Rectal smooth muscle tissue (tissue), 1 donor: Measurements from ENCODE around the gene NOL12.
A peak's percentile ranks its signal among the peaks of the same experiment; 100 is the strongest.

Experiments
- H3K27ac ChIP-seq: one replicate; pipeline ENCODE4 v1.7.0; 2013; ENCODE audit warnings: low read depth, low read length, inconsistent platforms
- H3K27me3 ChIP-seq: one replicate; pipeline ENCODE4 v1.7.0; 2013; ENCODE audit warnings: low read length; ENCODE audit not compliant: control insufficient read depth, insufficient read depth
- H3K36me3 ChIP-seq: one replicate; pipeline ENCODE4 v1.7.0; 2013; ENCODE audit warnings: low read length; ENCODE audit not compliant: control insufficient read depth, insufficient read depth
- H3K4me1 ChIP-seq: one replicate; pipeline ENCODE4 v1.7.0; 2013; ENCODE audit warnings: low read length; ENCODE audit not compliant: control insufficient read depth, insufficient read depth
- H3K4me3 ChIP-seq: one replicate; pipeline ENCODE4 v1.7.0; 2013; ENCODE audit warnings: low read length
- H3K9ac ChIP-seq: one replicate; pipeline ENCODE4 v1.7.0; 2013; ENCODE audit warnings: low read length

Gene NOL12, protein sequence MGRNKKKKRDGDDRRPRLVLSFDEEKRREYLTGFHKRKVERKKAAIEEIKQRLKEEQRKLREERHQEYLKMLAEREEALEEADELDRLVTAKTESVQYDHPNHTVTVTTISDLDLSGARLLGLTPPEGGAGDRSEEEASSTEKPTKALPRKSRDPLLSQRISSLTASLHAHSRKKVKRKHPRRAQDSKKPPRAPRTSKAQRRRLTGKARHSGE

DNA sequence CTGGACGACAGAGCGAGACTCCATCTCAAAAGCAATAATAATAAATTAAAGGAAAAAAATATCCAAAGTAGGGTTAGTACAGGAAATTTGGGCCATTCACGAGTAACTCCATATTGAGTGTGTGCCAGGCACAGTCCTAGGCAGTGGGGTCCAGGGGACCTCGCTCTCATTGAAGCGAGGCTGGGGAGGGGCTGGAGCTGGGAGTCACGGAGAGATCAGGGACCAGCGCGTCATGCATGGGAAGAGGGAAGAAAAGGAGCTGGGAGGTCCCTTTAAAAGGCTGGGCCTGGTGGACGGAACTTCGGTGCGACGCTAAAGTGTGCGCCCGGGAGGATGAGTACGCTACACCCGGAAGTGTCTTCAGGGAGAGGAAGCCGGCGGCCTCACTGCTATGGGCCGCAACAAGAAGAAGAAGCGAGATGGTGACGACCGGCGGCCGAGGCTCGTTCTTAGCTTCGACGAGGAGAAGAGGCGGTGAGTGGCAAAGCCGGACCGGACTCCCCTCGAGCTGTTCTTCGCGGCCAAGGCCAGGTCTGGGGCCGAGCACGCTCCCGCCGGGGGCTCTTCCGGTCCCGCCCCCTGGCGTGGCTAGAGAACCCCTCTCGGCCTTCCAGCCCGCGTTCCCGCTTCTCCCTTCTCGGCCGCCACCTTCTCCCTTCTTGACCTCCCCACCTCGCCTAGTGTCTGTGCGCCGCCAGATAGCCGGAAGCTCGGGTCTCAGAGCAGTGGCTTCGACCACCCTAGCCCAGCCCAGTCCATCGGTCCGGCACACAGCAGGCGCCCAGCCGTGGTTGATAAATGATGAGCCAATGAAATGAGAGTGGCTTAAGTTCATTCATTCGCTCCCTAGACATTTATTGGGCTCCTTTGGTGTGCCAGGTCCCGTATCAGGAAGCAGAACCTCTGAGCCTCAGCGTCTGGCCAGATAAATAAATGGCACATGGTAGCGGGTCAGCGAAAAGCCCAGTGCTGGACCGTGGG is at the start of gene NOL12:
NOL12 (plus strand) TSS at position 342 of the 981 bp plus-strand sequence; CDS start at position 392, 50 bp downstream.
- Histone ChIP-seq H3K4me1 (no peaks in the 10 kb centered on the region), H3K27ac (peak within 1 kb of the TSS; percentile 92), H3K27me3 (no peaks in the 10 kb centered on the region), H3K4me3 (peak within 1 kb of the TSS; percentile 84), H3K36me3 (peaks cover 17% of the 10 kb centered on the region), H3K9ac (peak within 1 kb of the TSS; percentile 59)

DNA sequence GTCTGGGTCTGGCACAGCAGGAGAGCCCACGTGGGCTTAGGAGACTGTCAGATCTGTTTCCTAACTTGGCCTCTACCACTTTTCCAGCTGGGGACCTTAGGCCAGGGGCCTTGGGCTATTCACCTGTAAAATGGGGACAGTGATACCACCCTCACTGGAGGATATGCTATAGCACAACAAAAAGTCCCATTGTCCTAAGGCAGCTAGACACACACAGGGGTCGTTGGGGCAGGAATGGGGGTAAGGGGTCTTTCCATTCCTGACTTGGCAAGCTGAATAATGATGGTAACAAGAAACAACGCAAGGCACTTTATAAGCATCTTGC is 49.2 kb upstream of the NOL12 start:
- no peak overlapping the region for H3K9ac ChIP-seq
- H3K27ac ChIP-seq: no peak overlapping the region
- no peak overlapping the region for H3K4me3 ChIP-seq
- H3K36me3 ChIP-seq: peaks cover 2% of the 10 kb centered on the region
- H3K4me1 ChIP-seq: peaks cover 18% of the 10 kb centered on the region
- H3K27me3 ChIP-seq: no peaks in the 10 kb centered on the region

DNA sequence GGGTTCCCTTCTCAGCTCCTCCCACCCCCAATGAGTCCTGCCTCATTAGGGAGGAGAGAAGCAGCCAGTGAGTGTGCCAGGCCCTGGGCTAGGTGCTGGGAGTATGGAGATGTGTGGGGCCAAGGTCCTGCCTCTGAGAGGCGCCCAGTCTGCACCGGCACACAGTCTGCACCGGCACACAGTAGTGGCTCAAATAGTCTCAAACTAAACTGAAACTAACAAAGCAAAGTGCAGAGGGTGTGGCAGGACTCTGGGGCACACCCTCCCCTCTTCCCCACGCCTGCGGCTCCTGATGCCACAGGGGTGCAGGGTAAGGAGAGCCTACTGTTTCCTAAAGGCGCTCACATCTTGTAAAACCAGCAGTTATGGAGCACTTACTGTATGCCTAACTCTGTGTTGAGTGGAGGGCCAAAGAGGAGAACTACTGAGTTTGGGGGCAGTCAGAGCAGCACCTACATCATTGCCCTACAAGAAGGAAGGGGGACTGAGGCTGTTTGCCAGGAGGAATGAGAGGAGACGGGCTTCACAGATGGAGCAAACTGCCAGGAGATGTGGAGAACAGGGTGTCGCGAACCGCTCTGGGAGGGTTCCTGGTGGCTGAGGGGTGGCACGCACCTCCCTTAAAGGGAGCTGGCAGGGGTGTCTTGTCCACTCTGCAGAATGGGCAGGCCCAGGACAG is 47.6 kb upstream of the NOL12 start:
- Histone ChIP-seq H3K4me3 (peak overlapping the region; percentile 81), H3K27ac (no peak overlapping the region), H3K9ac (no peak overlapping the region), H3K4me1 (peaks cover 14% of the 10 kb centered on the region), H3K27me3 (no peaks in the 10 kb centered on the region), H3K36me3 (no peaks in the 10 kb centered on the region)

DNA sequence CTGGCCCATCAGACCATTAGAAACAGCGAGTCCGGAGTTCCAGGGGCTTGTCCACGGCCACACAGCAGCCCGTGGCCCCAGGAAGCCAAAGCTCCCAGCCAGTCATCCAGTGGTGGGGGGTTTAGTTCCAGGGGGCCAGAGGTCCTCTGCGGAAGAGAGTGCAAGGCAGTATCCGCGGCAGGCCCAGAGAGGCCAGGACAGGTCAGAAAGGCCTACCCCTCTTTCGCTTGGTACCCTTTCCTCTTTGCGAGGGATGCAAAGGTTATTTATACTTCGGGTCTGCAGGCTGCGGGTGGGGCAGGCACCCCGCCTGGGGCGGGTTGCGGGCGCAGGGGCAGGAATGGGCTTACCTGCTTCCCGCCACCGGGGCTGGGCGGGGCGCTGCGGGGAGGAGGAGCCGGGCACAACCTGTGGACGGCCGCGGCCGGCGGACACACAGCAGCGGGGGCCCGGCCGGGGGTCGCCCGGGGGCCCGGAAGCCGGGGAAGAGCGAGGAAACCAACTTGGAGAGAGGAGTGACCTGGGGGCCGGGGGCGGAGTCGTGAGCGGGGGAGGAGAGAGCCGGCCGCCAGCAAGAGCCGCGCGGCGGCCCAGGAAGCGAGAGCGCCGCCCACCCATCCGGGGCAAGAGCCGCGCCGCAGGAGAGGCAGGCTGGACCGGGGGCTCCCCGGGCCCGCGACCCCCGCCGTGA is 46.9 kb upstream of the NOL12 start, which contains the start of gene SH3BP1:
SH3BP1 (plus strand) TSS at position 600 of the 691 bp plus-strand sequence. CDS start 119 bp downstream, outside the sequence.
- Histone ChIP-seq H3K4me1 (peaks cover 10% of the 10 kb centered on the region), H3K27me3 (no peaks in the 10 kb centered on the region), H3K9ac (peak within 1 kb of the TSS; percentile 61), H3K4me3 (peak within 1 kb of the TSS; percentile 81), H3K27ac (no peak within 1 kb of the TSS), H3K36me3 (no peaks in the 10 kb centered on the region)

DNA sequence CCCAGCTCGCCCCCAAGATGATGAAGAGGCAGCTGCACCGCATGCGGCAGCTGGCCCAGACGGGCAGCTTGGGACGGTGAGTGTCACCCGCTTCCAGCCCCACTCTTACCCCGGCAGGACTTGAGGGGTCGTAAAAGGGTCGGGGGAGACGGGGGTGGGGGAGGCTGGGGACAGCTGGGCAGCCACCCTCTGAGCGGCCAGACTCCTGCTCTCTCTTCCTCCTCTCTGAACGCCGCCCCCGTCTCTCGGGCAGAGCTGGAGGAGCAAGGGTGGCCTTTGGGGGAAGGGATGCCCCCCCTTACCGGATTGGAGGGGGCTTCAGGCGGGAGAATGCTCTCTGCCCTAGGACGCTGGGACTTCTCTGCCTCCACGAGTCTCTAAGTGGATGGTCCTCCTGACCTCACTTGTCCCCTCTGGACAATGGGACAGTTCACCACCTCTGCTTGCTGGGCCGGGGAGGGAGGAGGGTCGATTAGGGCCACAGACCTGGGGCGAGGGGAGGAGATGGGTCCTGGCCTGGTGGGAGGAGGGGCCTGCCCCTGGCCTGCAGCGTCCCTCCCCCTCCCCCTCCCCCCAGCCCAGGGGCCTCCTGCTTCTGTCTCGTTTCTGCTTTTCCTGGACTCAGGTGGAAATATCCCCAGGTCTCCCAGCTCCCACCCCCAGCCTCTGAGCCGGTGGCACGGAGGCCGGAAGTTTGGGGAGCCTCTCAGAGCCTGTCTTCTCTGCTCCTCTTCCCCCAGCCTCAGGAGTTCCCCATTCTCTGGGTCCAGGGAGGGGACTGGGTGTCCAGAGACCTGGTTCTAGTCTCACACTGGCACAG is 46.2 kb upstream of the NOL12 start:
- Histone ChIP-seq H3K36me3 (no peaks in the 10 kb centered on the region), H3K27ac (no peak overlapping the region), H3K4me1 (peaks cover 3% of the 10 kb centered on the region), H3K4me3 (peak overlapping the region; percentile 81), H3K27me3 (no peaks in the 10 kb centered on the region), H3K9ac (peak overlapping the region; percentile 61)

DNA sequence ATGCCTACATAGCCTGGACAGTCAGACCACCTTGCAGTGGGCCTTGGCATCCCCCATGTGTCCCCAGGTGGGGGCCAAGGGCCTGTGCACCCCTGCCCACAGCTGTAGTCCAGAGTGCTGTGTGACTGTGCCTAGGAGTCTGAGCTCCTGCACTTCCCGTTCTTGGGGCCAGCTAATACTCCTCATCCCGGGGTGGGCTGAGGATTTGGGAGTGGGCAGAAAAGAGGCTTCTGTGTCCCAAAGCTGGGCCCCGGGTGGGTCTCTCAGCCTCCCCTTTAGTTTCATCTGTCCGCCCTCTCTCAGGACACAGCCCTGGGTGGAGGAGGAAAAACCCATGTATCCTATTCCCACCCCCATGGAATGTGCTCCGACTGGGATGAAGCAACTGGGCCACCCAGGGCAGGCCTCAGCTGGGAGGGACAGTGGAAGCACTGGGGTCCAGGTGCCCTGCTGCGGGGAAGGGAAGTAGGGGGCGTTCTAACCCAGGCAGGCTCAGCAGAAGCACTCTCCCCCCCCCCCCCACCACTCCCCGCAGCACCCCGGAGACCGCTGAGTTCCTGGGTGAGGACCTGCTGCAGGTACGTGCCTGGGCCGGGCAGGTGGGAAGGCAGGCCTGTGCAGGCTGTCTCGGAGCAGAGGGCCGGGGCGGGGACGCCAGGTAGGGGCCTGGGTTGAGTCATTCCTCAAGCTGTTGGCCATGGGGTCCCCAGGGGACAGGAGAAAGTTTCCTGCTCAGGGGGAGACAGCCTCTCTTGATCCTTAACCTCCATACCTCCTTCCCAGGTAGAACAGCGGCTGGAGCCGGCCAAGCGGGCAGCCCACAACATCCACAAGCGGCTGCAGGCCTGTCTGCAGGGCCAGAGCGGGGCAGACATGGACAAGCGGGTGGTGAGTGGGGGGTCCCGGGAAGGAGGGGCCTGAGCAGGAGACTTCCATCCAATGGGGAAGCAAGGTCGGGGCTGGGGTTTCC is 45.3 kb upstream of the NOL12 start:
- Histone ChIP-seq H3K4me1 (peaks cover 3% of the 10 kb centered on the region), H3K27me3 (no peaks in the 10 kb centered on the region), H3K9ac (no peak overlapping the region), H3K36me3 (no peaks in the 10 kb centered on the region), H3K4me3 (peak overlapping the region; percentile 81), H3K27ac (no peak overlapping the region)

DNA sequence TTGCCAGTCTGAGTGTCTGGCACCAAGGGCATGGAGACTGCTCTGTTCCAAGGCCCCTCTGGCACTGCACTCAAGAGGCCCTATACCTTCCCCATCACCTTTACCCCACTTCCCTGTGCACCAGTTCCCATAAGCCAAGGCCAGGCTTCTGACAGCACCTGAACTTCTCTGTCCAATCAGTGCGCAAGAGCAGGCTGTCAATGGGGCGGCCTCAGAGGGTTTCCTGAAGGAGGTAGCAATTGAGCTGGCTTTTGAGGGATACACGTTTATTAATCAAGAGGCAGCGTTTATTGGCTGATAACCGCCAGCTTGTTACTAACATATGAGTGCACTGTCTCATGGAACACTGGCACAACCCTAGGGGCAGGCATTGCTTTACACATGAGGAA is 44.6 kb upstream of the NOL12 start:
- no peak overlapping the region for H3K27ac ChIP-seq
- H3K36me3 ChIP-seq: no peaks in the 10 kb centered on the region
- H3K4me1 ChIP-seq: peaks cover 3% of the 10 kb centered on the region
- peak overlapping the region; percentile 45 for H3K4me3 ChIP-seq
- H3K27me3 ChIP-seq: no peaks in the 10 kb centered on the region
- H3K9ac ChIP-seq: no peak overlapping the region

DNA sequence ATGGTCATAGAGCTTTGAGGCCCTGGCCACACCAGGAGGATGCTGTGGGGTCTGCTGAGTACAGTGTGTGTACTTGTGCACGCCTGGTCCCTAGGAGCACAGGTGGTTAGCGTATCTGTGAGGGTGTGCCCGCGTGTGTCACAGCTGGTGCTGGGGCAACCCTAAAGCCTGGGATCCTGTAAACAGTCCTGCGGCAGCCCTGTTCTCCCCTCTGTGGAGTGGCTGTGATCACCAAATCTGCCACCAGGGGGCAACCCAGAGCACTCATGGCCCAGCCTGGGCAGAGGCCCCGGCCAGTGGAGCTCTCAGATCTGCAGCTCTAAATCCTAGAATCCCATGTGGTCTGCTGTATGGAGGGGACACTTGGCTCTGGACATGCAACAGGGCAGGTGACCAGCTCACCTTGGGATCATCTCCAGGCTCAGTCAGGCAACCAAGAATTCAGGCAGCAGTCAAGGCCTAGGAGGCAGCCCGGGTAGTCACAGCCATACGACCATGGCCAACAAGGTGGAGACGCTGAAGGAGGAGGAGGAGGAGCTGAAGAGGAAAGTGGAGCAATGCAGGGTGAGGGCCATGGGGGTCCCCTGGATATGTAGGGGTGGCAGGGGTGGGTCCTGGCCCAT is 42.8 kb upstream of the NOL12 start:
- H3K4me1 ChIP-seq: peaks cover 3% of the 10 kb centered on the region
- no peak overlapping the region for H3K9ac ChIP-seq
- H3K27me3 ChIP-seq: no peaks in the 10 kb centered on the region
- H3K36me3 ChIP-seq: no peaks in the 10 kb centered on the region
- H3K27ac ChIP-seq: no peak overlapping the region
- H3K4me3 ChIP-seq: no peak overlapping the region

DNA sequence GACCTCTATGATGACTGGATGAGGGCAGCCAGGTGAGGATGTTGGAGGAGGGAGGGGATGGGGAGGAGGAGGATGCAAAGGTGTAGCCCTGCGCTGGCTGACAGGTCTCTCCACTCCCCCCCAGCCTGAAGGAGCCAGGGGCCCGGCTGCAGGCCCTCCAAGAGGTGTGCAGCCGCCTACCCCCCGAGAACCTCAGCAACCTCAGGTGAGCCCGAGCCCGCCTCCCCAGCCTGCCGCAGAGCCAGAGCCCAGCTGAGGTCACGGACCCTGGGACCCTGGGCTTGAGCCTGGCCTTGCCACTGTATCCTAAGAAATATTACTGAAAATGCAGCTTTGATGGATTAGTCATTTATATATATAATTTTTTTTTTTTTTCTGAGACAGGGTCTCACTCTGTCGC is 38.8 kb upstream of the NOL12 start:
- H3K27me3 ChIP-seq: no peaks in the 10 kb centered on the region
- peaks cover 11% of the 10 kb centered on the region for H3K36me3 ChIP-seq
- H3K4me3 ChIP-seq: no peak overlapping the region
- H3K4me1 ChIP-seq: no peaks in the 10 kb centered on the region
- no peak overlapping the region for H3K27ac ChIP-seq
- no peak overlapping the region for H3K9ac ChIP-seq

DNA sequence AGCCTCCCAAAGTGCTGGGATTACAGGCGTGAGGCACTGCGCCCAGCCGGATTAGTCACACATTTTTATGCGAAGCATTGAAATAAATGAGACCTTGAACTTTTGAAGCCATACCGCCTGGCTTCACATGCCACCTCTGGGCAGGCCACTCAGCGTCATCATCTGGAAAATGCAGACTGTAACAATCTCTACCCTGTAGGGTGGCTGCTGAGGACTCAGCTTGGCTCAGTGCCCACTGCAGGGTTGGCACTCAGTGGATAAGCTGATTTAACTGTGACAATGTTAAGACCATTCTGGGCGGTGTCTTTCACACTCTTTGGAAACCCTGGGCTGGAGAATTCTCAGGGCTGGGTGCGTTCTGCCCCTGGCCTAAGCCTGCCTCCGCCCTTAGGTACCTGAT is 38.2 kb upstream of the NOL12 start:
- Histone ChIP-seq H3K9ac (no peak overlapping the region), H3K36me3 (peaks cover 11% of the 10 kb centered on the region), H3K27me3 (no peaks in the 10 kb centered on the region), H3K4me3 (no peak overlapping the region), H3K27ac (no peak overlapping the region), H3K4me1 (no peaks in the 10 kb centered on the region)
